HFFc6 (cell line): Measurements from ENCODE around the gene FAT1. TPM values are rescaled to one million over a fixed set of nuclear protein-coding genes. Genes with fewer than 3 reads are reported as not detected.

Experiments used
- DNase-seq: peaks from one replicate; pipeline ENCODE4 v3.0.0-alpha.2; 2018
- H3K27ac Mint-ChIP-seq: 2 replicates; pipeline ENCODE4 v1.8.0; 2020; ENCODE audit warnings: mild to moderate bottlenecking, mixed read lengths
- H3K27me3 Mint-ChIP-seq: 2 replicates; pipeline ENCODE4 v1.8.0; 2021; ENCODE audit warnings: mild to moderate bottlenecking, moderate library complexity, mixed read lengths; ENCODE audit not compliant: insufficient read depth
- H3K36me3 Mint-ChIP-seq: 2 replicates; pipeline ENCODE4 v1.8.0; 2021; ENCODE audit warnings: low read depth, mixed read lengths
- H3K4me1 Mint-ChIP-seq: 2 replicates; pipeline ENCODE4 v1.8.0; 2020; ENCODE audit warnings: low read depth, mixed read lengths
- H3K4me3 Mint-ChIP-seq: 2 replicates; pipeline ENCODE4 v1.8.0; 2020; ENCODE audit warnings: mild to moderate bottlenecking, moderate library complexity, mixed read lengths
- H3K9me3 Mint-ChIP-seq: 2 replicates; pipeline ENCODE4 v1.8.0; 2020; ENCODE audit warnings: mild to moderate bottlenecking, mixed read lengths
- CTCF ChIP-seq: fragments of 200-600 bp; sonication (generic); IDR thresholded peaks from 2 replicates; pipeline ENCODE4 v1.5.0; 2021; ENCODE audit warnings: antibody characterized with exemption, mild to moderate bottlenecking
- total RNA-seq, 6 experiments: library from RNA; stranded (reverse); fragmentation: NEBNext Ultra II Directional; extraction: Animal tissue kit (Norgen Biotek cat#: 25700); gene quantifications; 2 replicates in 1 of 6; 3 replicates in 5 of 6; pipeline ENCODE4 v1.2.3, GENCODE V29; 2021

Gene FAT1
- total RNA-seq, 6 experiments from 2014 or later: 238 to 483 (median 287) TPM

GRCh38 chr4:186593587-186593973 is 130.1 kb downstream of the FAT1 start:
- no peak for DNase-seq
- no peaks in the 10 kb centered on the region for H3K4me1 Mint-ChIP-seq
- no peak overlapping the region for H3K4me3 Mint-ChIP-seq
- no peak for TF ChIP-seq CTCF
- H3K27me3 Mint-ChIP-seq: peaks cover 11% of the 10 kb centered on the region
- H3K27ac Mint-ChIP-seq: no peak overlapping the region
- H3K36me3 Mint-ChIP-seq: peaks cover 69% of the 10 kb centered on the region
- H3K9me3 Mint-ChIP-seq: no peaks in the 10 kb centered on the region

DNA sequence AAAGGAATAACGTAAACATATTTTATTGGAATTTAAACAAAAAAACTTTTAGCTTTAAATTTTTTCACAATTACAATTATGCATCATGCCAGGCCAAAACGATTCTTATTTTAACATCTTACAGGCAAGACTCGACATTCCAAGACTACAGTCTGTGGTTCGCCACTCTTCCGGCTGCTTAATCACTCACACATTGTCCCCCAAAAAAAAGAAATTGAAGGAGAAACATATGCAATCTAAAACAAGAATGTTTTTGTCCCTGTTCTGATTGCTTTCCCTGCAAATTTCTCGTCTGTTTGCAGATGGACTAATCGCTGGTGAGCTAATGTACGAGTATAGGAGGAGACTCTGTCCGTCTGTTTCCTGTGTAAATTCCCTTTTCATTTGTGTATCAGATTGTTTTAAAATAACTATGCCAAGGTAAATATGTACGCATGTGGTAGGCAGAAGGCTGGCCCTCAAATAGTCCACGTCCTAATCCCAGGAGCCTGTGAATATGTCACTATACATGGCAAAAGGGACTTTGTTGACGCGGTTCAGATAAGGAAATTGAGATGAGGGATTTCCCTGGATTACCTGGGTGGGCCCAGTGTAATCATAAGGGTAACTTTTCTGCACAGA is 130.6 kb downstream of the FAT1 start:
- Mint-ChIP-seq H3K9me3 (no peaks in the 10 kb centered on the region), H3K27me3 (peaks cover 10% of the 10 kb centered on the region), H3K36me3 (peaks cover 69% of the 10 kb centered on the region), H3K27ac (no peak overlapping the region), H3K4me1 (no peaks in the 10 kb centered on the region), H3K4me3 (no peak overlapping the region)
- DNase-seq: no peak
- no peak for TF ChIP-seq CTCF

DNA sequence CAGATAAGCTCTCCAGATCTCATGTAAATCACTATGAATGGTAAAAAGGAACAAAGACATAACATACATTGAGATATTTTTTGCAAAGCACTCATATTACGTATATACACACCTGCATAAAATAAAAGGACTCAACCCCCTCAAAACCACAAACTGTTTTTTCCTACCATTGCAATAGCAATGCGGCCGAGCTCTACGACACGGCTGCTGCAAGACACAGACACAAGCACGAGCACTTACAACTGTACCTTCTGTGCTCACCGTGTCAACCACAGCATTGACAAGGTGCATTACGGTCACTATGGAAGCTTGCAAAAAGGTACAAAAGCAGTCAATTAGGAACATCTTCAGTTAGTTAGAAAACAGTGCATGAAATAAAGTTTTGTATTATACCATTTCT is 131.2 kb downstream of the FAT1 start:
- H3K36me3 Mint-ChIP-seq: peaks cover 67% of the 10 kb centered on the region

GRCh38 chr4:186591651-186592050 is 132.0 kb downstream of the FAT1 start:
- no peak for TF ChIP-seq CTCF
- no peak for DNase-seq
- H3K27ac Mint-ChIP-seq: peak overlapping the region; percentile 53; the same call in 1 of the 2 replicates
- no peak overlapping the region for H3K4me3 Mint-ChIP-seq
- peaks cover 61% of the 10 kb centered on the region for H3K36me3 Mint-ChIP-seq
- no peaks in the 10 kb centered on the region; the same call in 1 of the 2 replicates for H3K9me3 Mint-ChIP-seq
- H3K27me3 Mint-ChIP-seq: peaks cover 8% of the 10 kb centered on the region
- H3K4me1 Mint-ChIP-seq: no peaks in the 10 kb centered on the region

More for the DNA sequence above, 131.2 kb downstream of the FAT1 start:
- TF ChIP-seq CTCF: no peak
- no peak overlapping the region for H3K27ac Mint-ChIP-seq
- no peak for DNase-seq
- no peaks in the 10 kb centered on the region for H3K9me3 Mint-ChIP-seq
- H3K4me1 Mint-ChIP-seq: no peaks in the 10 kb centered on the region
- no peak overlapping the region for H3K4me3 Mint-ChIP-seq
- H3K27me3 Mint-ChIP-seq: peaks cover 10% of the 10 kb centered on the region

DNA sequence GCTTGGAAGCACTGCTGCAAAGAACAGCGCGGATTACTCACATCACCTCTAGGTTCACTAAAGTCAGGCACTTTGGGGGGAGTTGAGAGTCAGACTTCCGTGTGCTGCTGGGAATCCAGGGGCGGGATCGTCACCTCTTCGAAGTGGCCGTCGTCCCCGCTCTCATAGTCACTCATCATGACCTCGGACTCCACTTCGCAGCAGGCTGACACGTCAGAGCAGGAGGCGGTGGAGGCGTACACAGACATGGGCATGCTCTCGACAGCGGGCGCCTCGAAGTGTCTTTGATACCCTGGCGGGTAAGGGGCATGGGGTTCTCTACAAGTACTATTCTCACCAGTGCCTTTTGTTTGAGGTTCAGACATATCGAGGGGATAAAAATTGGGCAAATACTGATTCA is 135.2 kb downstream of the FAT1 start:
- H3K9me3 Mint-ChIP-seq: peaks cover 4% of the 10 kb centered on the region; the same call in 1 of the 2 replicates
- DNase-seq: no peak
- H3K4me1 Mint-ChIP-seq: no peaks in the 10 kb centered on the region
- peaks cover 11% of the 10 kb centered on the region for H3K27me3 Mint-ChIP-seq
- no peak for TF ChIP-seq CTCF
- H3K4me3 Mint-ChIP-seq: no peak overlapping the region; the same call in 1 of the 2 replicates
- no peak overlapping the region for H3K27ac Mint-ChIP-seq
- peaks cover 61% of the 10 kb centered on the region for H3K36me3 Mint-ChIP-seq
